ENCODE data around the gene PREX1. TPM values are rescaled to one million over a fixed set of nuclear protein-coding genes. Genes with fewer than 3 reads are reported as not detected.

The PREX1 gene
- total and polyA plus RNA-seq, 2 experiments from 2014 or later, result 2.4 to 10.3 TPM

DNA sequence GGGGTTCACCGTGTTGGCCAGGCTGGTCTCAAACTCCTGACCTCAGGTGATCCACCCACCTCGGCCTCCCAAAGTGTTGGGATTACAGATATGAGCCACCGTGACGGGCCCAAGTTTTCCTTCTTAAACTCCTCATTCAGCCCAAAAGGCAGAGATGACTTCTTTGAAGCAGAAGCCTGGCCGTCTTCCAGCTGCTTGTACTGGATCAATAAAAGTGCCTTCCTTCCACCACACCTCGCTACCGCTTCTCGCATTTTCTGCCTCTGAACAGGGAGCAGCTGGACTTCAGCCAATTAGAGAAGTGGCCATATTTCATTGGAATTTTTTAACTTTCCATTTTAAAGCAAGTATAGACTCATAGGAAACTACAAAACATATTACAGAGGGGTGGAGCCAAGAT lies 241.1 kb downstream of the PREX1 start:
- H3K4me1 Mint-ChIP-seq, result peaks cover 7% of the 10 kb centered on the region; the same call in 2 of the 3 replicates
- H3K9me3 Mint-ChIP-seq, result peaks cover 22% of the 10 kb centered on the region
- H3K36me3 ChIP-seq (ENCODE audit: insufficient read depth), result no peaks in the 10 kb centered on the region
- no peaks in the 10 kb centered on the region for H3K27me3 ChIP-seq (ENCODE audit: insufficient read depth)
- H3K27ac Mint-ChIP-seq, result no peak overlapping the region
- H3K9me2 ChIP-seq (ENCODE audit: insufficient read depth), result no peaks in the 10 kb centered on the region
- no peak overlapping the region for H3K4me2 ChIP-seq
- no peak overlapping the region for H3K27ac ChIP-seq (ENCODE audit: low read depth)
- H3F3A ChIP-seq (replicated peaks; ENCODE audit: low read depth), result no peaks in the 10 kb centered on the region
- no peak overlapping the region for H3K4me3 ChIP-seq
- H4K20me1 ChIP-seq (replicated peaks; ENCODE audit: insufficient read depth), result no peaks in the 10 kb centered on the region
- peaks cover 6% of the 10 kb centered on the region; the same call in 2 of the 3 replicates for H3K36me3 Mint-ChIP-seq (ENCODE audit: low read depth)
- ATAC-seq (no peak), DNase-seq (ENCODE audit: low spot score) (no peak)
- TF ChIP-seq JUNB (IDR thresholded peaks at IDR 0.05; ENCODE audit: unreplicated experiment) (no peak), CREB1 (CRISPR knock-in tag; IDR thresholded peaks at IDR 0.05; ENCODE audit: low read depth) (no peak), ZNF114 (CRISPR knock-in tag; IDR thresholded peaks at IDR 0.05) (no peak), POLR2AphosphoS5 (IDR thresholded peaks at IDR 0.05; ENCODE audit: low read depth) (no peak), STAT1 (IDR thresholded peaks at IDR 0.05; ENCODE audit: unreplicated experiment) (no peak), EZH2phosphoT487 (IDR thresholded peaks at IDR 0.05; ENCODE audit: unreplicated experiment) (no peak), ZNF331 (CRISPR knock-in tag; IDR thresholded peaks at IDR 0.05; ENCODE audit: low read depth) (no peak), EZH2 (IDR thresholded peaks at IDR 0.05; ENCODE audit: low read depth, unreplicated experiment) (no peak), NANOG (IDR thresholded peaks at IDR 0.05; ENCODE audit: borderline replicate concordance) (no peak)
- TF ChIP-seq, protein P1, sequence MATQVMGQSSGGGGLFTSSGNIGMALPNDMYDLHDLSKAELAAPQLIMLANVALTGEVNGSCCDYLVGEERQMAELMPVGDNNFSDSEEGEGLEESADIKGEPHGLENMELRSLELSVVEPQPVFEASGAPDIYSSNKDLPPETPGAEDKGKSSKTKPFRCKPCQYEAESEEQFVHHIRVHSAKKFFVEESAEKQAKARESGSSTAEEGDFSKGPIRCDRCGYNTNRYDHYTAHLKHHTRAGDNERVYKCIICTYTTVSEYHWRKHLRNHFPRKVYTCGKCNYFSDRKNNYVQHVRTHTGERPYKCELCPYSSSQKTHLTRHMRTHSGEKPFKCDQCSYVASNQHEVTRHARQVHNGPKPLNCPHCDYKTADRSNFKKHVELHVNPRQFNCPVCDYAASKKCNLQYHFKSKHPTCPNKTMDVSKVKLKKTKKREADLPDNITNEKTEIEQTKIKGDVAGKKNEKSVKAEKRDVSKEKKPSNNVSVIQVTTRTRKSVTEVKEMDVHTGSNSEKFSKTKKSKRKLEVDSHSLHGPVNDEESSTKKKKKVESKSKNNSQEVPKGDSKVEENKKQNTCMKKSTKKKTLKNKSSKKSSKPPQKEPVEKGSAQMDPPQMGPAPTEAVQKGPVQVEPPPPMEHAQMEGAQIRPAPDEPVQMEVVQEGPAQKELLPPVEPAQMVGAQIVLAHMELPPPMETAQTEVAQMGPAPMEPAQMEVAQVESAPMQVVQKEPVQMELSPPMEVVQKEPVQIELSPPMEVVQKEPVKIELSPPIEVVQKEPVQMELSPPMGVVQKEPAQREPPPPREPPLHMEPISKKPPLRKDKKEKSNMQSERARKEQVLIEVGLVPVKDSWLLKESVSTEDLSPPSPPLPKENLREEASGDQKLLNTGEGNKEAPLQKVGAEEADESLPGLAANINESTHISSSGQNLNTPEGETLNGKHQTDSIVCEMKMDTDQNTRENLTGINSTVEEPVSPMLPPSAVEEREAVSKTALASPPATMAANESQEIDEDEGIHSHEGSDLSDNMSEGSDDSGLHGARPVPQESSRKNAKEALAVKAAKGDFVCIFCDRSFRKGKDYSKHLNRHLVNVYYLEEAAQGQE (IDR thresholded peaks at IDR 0.05; ENCODE audit: unreplicated experiment), result no peak
- TF ChIP-seq, protein P2, sequence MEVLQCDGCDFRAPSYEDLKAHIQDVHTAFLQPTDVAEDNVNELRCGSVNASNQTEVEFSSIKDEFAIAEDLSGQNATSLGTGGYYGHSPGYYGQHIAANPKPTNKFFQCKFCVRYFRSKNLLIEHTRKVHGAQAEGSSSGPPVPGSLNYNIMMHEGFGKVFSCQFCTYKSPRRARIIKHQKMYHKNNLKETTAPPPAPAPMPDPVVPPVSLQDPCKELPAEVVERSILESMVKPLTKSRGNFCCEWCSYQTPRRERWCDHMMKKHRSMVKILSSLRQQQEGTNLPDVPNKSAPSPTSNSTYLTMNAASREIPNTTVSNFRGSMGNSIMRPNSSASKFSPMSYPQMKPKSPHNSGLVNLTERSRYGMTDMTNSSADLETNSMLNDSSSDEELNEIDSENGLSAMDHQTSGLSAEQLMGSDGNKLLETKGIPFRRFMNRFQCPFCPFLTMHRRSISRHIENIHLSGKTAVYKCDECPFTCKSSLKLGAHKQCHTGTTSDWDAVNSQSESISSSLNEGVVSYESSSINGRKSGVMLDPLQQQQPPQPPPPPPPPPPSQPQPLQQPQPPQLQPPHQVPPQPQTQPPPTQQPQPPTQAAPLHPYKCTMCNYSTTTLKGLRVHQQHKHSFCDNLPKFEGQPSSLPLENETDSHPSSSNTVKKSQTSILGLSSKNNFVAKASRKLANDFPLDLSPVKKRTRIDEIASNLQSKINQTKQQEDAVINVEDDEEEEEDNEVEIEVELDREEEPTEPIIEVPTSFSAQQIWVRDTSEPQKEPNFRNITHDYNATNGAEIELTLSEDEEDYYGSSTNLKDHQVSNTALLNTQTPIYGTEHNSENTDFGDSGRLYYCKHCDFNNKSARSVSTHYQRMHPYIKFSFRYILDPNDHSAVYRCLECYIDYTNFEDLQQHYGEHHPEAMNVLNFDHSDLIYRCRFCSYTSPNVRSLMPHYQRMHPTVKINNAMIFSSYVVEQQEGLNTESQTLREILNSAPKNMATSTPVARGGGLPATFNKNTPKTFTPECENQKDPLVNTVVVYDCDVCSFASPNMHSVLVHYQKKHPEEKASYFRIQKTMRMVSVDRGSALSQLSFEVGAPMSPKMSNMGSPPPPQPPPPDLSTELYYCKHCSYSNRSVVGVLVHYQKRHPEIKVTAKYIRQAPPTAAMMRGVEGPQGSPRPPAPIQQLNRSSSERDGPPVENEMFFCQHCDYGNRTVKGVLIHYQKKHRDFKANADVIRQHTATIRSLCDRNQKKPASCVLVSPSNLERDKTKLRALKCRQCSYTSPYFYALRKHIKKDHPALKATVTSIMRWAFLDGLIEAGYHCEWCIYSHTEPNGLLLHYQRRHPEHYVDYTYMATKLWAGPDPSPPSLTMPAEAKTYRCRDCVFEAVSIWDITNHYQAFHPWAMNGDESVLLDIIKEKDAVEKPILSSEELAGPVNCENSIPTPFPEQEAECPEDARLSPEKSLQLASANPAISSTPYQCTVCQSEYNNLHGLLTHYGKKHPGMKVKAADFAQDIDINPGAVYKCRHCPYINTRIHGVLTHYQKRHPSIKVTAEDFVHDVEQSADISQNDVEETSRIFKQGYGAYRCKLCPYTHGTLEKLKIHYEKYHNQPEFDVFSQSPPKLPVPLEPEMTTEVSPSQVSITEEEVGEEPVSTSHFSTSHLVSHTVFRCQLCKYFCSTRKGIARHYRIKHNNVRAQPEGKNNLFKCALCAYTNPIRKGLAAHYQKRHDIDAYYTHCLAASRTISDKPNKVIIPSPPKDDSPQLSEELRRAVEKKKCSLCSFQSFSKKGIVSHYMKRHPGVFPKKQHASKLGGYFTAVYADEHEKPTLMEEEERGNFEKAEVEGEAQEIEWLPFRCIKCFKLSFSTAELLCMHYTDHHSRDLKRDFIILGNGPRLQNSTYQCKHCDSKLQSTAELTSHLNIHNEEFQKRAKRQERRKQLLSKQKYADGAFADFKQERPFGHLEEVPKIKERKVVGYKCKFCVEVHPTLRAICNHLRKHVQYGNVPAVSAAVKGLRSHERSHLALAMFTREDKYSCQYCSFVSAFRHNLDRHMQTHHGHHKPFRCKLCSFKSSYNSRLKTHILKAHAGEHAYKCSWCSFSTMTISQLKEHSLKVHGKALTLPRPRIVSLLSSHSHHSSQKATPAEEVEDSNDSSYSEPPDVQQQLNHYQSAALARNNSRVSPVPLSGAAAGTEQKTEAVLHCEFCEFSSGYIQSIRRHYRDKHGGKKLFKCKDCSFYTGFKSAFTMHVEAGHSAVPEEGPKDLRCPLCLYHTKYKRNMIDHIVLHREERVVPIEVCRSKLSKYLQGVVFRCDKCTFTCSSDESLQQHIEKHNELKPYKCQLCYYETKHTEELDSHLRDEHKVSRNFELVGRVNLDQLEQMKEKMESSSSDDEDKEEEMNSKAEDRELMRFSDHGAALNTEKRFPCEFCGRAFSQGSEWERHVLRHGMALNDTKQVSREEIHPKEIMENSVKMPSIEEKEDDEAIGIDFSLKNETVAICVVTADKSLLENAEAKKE (CRISPR knock-in tag; IDR thresholded peaks at IDR 0.05), result no peak
- TF ChIP-seq, protein P3, sequence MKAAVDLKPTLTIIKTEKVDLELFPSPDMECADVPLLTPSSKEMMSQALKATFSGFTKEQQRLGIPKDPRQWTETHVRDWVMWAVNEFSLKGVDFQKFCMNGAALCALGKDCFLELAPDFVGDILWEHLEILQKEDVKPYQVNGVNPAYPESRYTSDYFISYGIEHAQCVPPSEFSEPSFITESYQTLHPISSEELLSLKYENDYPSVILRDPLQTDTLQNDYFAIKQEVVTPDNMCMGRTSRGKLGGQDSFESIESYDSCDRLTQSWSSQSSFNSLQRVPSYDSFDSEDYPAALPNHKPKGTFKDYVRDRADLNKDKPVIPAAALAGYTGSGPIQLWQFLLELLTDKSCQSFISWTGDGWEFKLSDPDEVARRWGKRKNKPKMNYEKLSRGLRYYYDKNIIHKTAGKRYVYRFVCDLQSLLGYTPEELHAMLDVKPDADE (IDR thresholded peaks at IDR 0.05), result no peak
- TF ChIP-seq, protein P4, sequence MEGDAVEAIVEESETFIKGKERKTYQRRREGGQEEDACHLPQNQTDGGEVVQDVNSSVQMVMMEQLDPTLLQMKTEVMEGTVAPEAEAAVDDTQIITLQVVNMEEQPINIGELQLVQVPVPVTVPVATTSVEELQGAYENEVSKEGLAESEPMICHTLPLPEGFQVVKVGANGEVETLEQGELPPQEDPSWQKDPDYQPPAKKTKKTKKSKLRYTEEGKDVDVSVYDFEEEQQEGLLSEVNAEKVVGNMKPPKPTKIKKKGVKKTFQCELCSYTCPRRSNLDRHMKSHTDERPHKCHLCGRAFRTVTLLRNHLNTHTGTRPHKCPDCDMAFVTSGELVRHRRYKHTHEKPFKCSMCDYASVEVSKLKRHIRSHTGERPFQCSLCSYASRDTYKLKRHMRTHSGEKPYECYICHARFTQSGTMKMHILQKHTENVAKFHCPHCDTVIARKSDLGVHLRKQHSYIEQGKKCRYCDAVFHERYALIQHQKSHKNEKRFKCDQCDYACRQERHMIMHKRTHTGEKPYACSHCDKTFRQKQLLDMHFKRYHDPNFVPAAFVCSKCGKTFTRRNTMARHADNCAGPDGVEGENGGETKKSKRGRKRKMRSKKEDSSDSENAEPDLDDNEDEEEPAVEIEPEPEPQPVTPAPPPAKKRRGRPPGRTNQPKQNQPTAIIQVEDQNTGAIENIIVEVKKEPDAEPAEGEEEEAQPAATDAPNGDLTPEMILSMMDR (conservative IDR thresholded peaks at IDR 0.05; ENCODE audit: low read depth in 2 of 2), result no peak
- H3K4me1 ChIP-seq (ENCODE audit: insufficient read depth), result 0 out of 2 replicates have a peak, but pooled peaks cover 3% of the 10 kb centered on the region
- H2AFZ ChIP-seq, result no peak overlapping the region
- no peaks in the 10 kb centered on the region for H3K79me2 ChIP-seq (replicated peaks; ENCODE audit: insufficient read depth)
- H3K27me3 Mint-ChIP-seq (ENCODE audit: insufficient read depth, low read depth, poor library complexity), result peaks cover 10% of the 10 kb centered on the region
- H3K4me3 Mint-ChIP-seq, result no peak overlapping the region
